GM12878 (cell line): ENCODE data around the gene NAA10. TPM values are rescaled to one million over a fixed set of nuclear protein-coding genes. Genes with fewer than 3 reads are reported as not detected.

ENCODE experiments used
- ATF2 ChIP-seq: IDR thresholded peaks from 2 replicates; pipeline ENCODE4 v1.6.1; 2012; ENCODE audit warnings: low read length, inconsistent platforms
- BRCA1 ChIP-seq: IDR thresholded peaks from 2 replicates; pipeline ENCODE4 v1.6.1; 2011; ENCODE audit warnings: low read depth, low read length, improper control_type of control experiment
- CBFB ChIP-seq: IDR thresholded peaks from 2 replicates; pipeline ENCODE4 v1.6.1; 2016; ENCODE audit warnings: antibody characterized with exemption, low read depth
- CREB1 ChIP-seq: IDR thresholded peaks from 2 replicates; pipeline ENCODE4 v1.6.1; 2012; ENCODE audit warnings: low read depth, mild to moderate bottlenecking, inconsistent platforms
- E4F1 ChIP-seq: fragments of 450-650 bp; IDR thresholded peaks from 2 replicates; pipeline ENCODE4 v1.6.1; 2018; ENCODE audit warnings: borderline replicate concordance, mild to moderate bottlenecking; ENCODE audit not compliant: partially characterized antibody
- HCFC1 ChIP-seq: fragments of 150-350 bp; IDR thresholded peaks from 2 replicates; pipeline ENCODE4 v1.6.1; 2014; ENCODE audit warnings: low read length
- IKZF2 ChIP-seq, 2 experiments: fragments of 450-650 bp; IDR thresholded peaks; 2 replicates each; pipeline ENCODE4 v1.6.1; 2017; ENCODE audit warnings: mild to moderate bottlenecking in 2 of 2, moderate library complexity in 2 of 2
- JUNB ChIP-seq: IDR thresholded peaks from 2 replicates; pipeline ENCODE4 v1.6.1; 2016; ENCODE audit warnings: antibody characterized with exemption, mild to moderate bottlenecking
- MXI1 ChIP-seq: fragments of 150-350 bp; IDR thresholded peaks from 2 replicates; pipeline ENCODE4 v1.6.1; 2011; ENCODE audit warnings: low read depth, mild to moderate bottlenecking, inconsistent platforms, low read length, improper control_type of control experiment
- MYB ChIP-seq: fragments of 150-350 bp; IDR thresholded peaks from 2 replicates; pipeline ENCODE4 v1.6.1; 2014; ENCODE audit warnings: mild to moderate bottlenecking, low read depth, low read length, borderline replicate concordance
- NFXL1 ChIP-seq: fragments of 450-650 bp; IDR thresholded peaks from 2 replicates; pipeline ENCODE4 v1.6.1; 2017; ENCODE audit warnings: antibody characterized with exemption, mild to moderate bottlenecking, borderline replicate concordance
- NRF1 ChIP-seq: conservative IDR thresholded peaks from 2 replicates; pipeline ENCODE4 v1.6.1; 2011; ENCODE audit warnings: mild to moderate bottlenecking, low read depth, low read length, improper control_type of control experiment
- RB1 ChIP-seq: fragments of 450-650 bp; formaldehyde crosslinking; IDR thresholded peaks from 2 replicates; pipeline ENCODE4 v1.6.1; 2017; ENCODE audit warnings: mild to moderate bottlenecking, borderline replicate concordance
- RBBP5 ChIP-seq: fragments of 200-600 bp; sonication (generic); conservative IDR thresholded peaks from 2 replicates; pipeline ENCODE4 v1.6.1; 2016
- RUNX3 ChIP-seq: IDR thresholded peaks from 2 replicates; pipeline ENCODE4 v1.6.1; 2012; ENCODE audit warnings: low read length, inconsistent platforms
- SIX5 ChIP-seq: IDR thresholded peaks from 2 replicates; pipeline ENCODE4 v1.6.1; 2011; ENCODE audit warnings: mild to moderate bottlenecking, low read depth, low read length, moderate library complexity; ENCODE audit not compliant: severe bottlenecking
- SMC3 ChIP-seq: IDR thresholded peaks from 2 replicates; pipeline ENCODE4 v1.6.1; 2011; ENCODE audit warnings: low read length, improper control_type of control experiment, borderline replicate concordance
- SP1 ChIP-seq: IDR thresholded peaks from one replicate; pipeline ENCODE4 v1.6.1; 2011; ENCODE audit warnings: low read depth, low read length
- SREBF1 ChIP-seq: IDR thresholded peaks from 2 replicates; pipeline ENCODE4 v1.6.1; 2012; ENCODE audit warnings: mild to moderate bottlenecking, low read length
- TAF1 ChIP-seq: IDR thresholded peaks from 2 replicates; pipeline ENCODE4 v1.6.1; 2011; ENCODE audit warnings: mild to moderate bottlenecking, low read depth, low read length, borderline replicate concordance
- TCF7 ChIP-seq: IDR thresholded peaks from 2 replicates; pipeline ENCODE4 v1.6.1; 2014; ENCODE audit warnings: antibody characterized with exemption, borderline replicate concordance
- USF1 ChIP-seq: IDR thresholded peaks from 2 replicates; pipeline ENCODE4 v1.6.1; 2011; ENCODE audit warnings: borderline replicate concordance, low read depth, mild to moderate bottlenecking, moderate library complexity, mixed read lengths, low read length; ENCODE audit not compliant: insufficient read depth; ENCODE audit errors: extremely low read length
- YBX1 ChIP-seq: fragments of 450-650 bp; IDR thresholded peaks from 2 replicates; pipeline ENCODE4 v1.6.1; 2016; ENCODE audit warnings: antibody characterized with exemption
- ZNF24 ChIP-seq: fragments of 450-650 bp; IDR thresholded peaks from 2 replicates; pipeline ENCODE4 v1.6.1; 2017; ENCODE audit warnings: antibody characterized with exemption, mild to moderate bottlenecking
- ZNF384 ChIP-seq: IDR thresholded peaks from 2 replicates; pipeline ENCODE4 v1.6.1; 2012; ENCODE audit warnings: low read depth, mild to moderate bottlenecking, low read length, improper control_type of control experiment, borderline replicate concordance
- ZNF622 ChIP-seq: fragments of 450-650 bp; IDR thresholded peaks from 2 replicates; pipeline ENCODE4 v1.6.1; 2017; ENCODE audit warnings: mild to moderate bottlenecking, inconsistent platforms
- polyA plus RNA-seq, 11 experiments: library from polyadenylated mRNA; depleted of rRNA in 4 of 11; unstranded in 6 of 11; stranded (reverse) in 5 of 11; fragments of >200 nt; fragmentation: Nextera tagmentation in 4 of 11; fragmentation: Illumina TruSeq in 1 of 11; extraction: Ambion mirVana in 4 of 11; extraction: Trizol in 1 of 11; gene quantifications; 1 replicate in 1 of 11; 2 replicates in 10 of 11; pipeline versions ENCODE4 v1.2.1 to v1.2.3, GENCODE V29; 2011 to 2016; ENCODE audit warnings: inconsistent platforms in 2 of 11, missing spikeins in 2 of 11, low read depth in 1 of 11
- total RNA-seq, 4 experiments: library from RNA; depleted of rRNA in 3 of 4; stranded (reverse); fragments of >200 nt in 3 of 4; fragmentation: Illumina TruSeq in 1 of 4; extraction: Trizol in 1 of 4; gene quantifications; 2 replicates each; pipeline versions ENCODE4 v1.2.1 to v1.2.3, GENCODE V29; 2013 to 2021

NAA10 gene
- total and polyA plus RNA-seq, 10 of the 15 experiments (the other 5 are each of a cell fraction or from before 2014, with no cell fraction given), result 7.9 to 212 (median 98.9) TPM

- no peak for TF ChIP-seq JUNB
- no peak for TF ChIP-seq ATF2
- no peak for TF ChIP-seq HCFC1
- TF ChIP-seq TCF7, result no peak
- no peak for TF ChIP-seq ZNF384
- TF ChIP-seq TAF1, result peak; percentile 42; the same call in 1 of the 2 replicates
- no peak for TF ChIP-seq MXI1
- no peak for TF ChIP-seq SMC3
- TF ChIP-seq SP1, result peak; percentile 62
- TF ChIP-seq SIX5, result no peak
- no peak for TF ChIP-seq RBBP5
- no peak for TF ChIP-seq ZNF24
- no peak for TF ChIP-seq SREBF1
- no peak for TF ChIP-seq MYB
- no peak for TF ChIP-seq YBX1
- no peak for TF ChIP-seq IKZF2 (IDR thresholded peaks at IDR 0.05)
- no peak for TF ChIP-seq NFXL1
- peak; percentile 79 for TF ChIP-seq CREB1
- no peak for TF ChIP-seq E4F1
- TF ChIP-seq NRF1, result peak; percentile 79
- peak; percentile 59 for TF ChIP-seq RUNX3
- TF ChIP-seq USF1, result no peak
- TF ChIP-seq RB1, result peak; percentile 98
- no peak for TF ChIP-seq ZNF622
- TF ChIP-seq BRCA1, result no peak
- TF ChIP-seq CBFB, result no peak
Measured at GRCh38 chrX:153972368-153973126, 37.7 kb upstream of the NAA10 start, which contains the start of gene TMEM187 (continued).
